ENCODE results near the gene VPS26B.
"Not testable (repeated sequence)": the region's sequence is repeated elsewhere in the genome, so short reads cannot be mapped to it uniquely, and the experiment has no call there.

Gene VPS26B

GRCh38 chr11:134223836-134224709 lies at the start of gene VPS26B, which contains the start of gene NCAPD3:
Gene VPS26B, plus strand, starts transcription at chr11:134224671. Its CDS starts 452 bp downstream, at chr11:134225123.
Gene NCAPD3, minus strand, starts transcription at chr11:134223967. Its CDS starts 41 bp downstream, at chr11:134223926.
- peak within 1 kb of the TSS; percentile 83 for H3K4me3 ChIP-seq (ENCODE audit: low read depth, low read length)
- no peaks in the 10 kb centered on the region for H3K27me3 ChIP-seq (ENCODE audit: control insufficient read depth, insufficient read depth, low read length)
- peak within 1 kb of the TSS; percentile 62 for H3K27ac ChIP-seq (ENCODE audit: low read depth, low read length)
- peak within 1 kb of the TSS; percentile 9 for H3K9ac ChIP-seq (ENCODE audit: low read depth, low read length)
- peaks cover 17% of the 10 kb centered on the region for H3K36me3 ChIP-seq (ENCODE audit: control insufficient read depth, insufficient read depth, low read length)
- no peaks in the 10 kb centered on the region for H3K9me3 ChIP-seq (ENCODE audit: control insufficient read depth, insufficient read depth, low read length)
- peaks cover 11% of the 10 kb centered on the region for H3K4me1 ChIP-seq (ENCODE audit: control insufficient read depth, insufficient read depth, low read length)

DNA sequence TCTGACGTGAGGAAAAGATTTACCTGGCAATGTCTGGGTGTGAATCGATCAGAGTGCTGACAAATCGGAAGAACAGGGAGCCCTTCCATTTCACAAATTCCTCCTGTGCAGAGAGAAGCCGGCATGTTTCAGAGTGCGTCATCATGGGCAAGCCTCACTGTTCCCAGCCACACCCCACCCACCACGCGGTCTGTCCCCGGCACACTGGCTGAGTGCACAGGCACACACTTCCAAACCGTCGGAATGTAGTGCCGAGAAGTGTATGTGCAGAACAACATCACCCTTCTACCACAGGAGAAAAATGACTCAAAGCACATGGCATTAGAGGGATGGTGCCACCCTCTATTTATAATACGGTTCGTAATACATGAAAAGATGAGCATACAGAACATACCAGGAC lies 48.2 kb upstream of the VPS26B start:
- Histone ChIP-seq H3K9me3 (ENCODE audit: control insufficient read depth, insufficient read depth, low read length) (peaks cover 36% of the 10 kb centered on the region), H3K27me3 (ENCODE audit: control insufficient read depth, insufficient read depth, low read length) (no peaks in the 10 kb centered on the region), H3K9ac (ENCODE audit: low read depth, low read length) (no peak overlapping the region), H3K36me3 (ENCODE audit: control insufficient read depth, insufficient read depth, low read length) (peaks cover 97% of the 10 kb centered on the region), H3K4me3 (ENCODE audit: low read depth, low read length) (no peak overlapping the region), H3K4me1 (ENCODE audit: control insufficient read depth, insufficient read depth, low read length) (no peaks in the 10 kb centered on the region), H3K27ac (ENCODE audit: low read depth, low read length) (no peak overlapping the region)

DNA sequence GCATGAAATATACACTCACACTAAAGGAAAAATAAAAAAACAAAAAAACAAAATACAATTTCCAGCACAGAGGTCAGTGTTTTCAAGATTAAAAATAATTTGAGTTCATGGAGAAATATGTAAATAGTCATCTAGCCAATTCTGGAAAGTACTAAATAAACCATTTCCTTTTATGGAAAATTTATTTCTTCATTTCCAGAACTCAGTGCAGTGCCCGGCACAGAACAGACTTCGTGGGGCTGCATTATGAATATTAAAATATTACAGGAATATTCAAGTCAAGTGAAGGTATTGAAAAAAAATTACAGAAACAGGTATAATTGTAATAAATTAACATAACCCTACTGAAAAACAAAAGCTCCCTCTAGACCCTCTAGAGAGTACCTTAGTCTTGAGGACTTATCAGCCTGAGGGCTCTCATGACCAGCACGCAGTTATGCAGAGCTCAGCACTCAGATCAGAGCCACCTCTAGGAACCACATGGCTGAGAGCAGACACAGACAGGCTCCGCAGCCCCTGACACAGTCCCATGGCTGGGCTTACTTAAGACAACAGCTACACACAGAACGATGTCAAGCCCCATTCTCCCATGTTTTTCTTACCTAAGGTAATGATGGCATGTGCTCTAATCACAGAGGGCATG lies 46.3 kb upstream of the VPS26B start:
- no peaks in the 10 kb centered on the region for H3K27me3 ChIP-seq (ENCODE audit: control insufficient read depth, insufficient read depth, low read length)
- peaks cover 97% of the 10 kb centered on the region for H3K36me3 ChIP-seq (ENCODE audit: control insufficient read depth, insufficient read depth, low read length)
- peaks cover 18% of the 10 kb centered on the region for H3K9me3 ChIP-seq (ENCODE audit: control insufficient read depth, insufficient read depth, low read length)
- H3K27ac ChIP-seq (ENCODE audit: low read depth, low read length) = no peak overlapping the region
- no peak overlapping the region for H3K4me3 ChIP-seq (ENCODE audit: low read depth, low read length)
- no peak overlapping the region for H3K9ac ChIP-seq (ENCODE audit: low read depth, low read length)
- H3K4me1 ChIP-seq (ENCODE audit: control insufficient read depth, insufficient read depth, low read length) = no peaks in the 10 kb centered on the region

GRCh38 chr11:134181707-134182106 lies 42.8 kb upstream of the VPS26B start:
- H3K27ac ChIP-seq (ENCODE audit: low read depth, low read length) = no peak overlapping the region
- H3K9me3 ChIP-seq (ENCODE audit: control insufficient read depth, insufficient read depth, low read length) = no peaks in the 10 kb centered on the region
- H3K4me3 ChIP-seq (ENCODE audit: low read depth, low read length) = no peak overlapping the region
- no peaks in the 10 kb centered on the region for H3K27me3 ChIP-seq (ENCODE audit: control insufficient read depth, insufficient read depth, low read length)
- H3K4me1 ChIP-seq (ENCODE audit: control insufficient read depth, insufficient read depth, low read length) = no peaks in the 10 kb centered on the region
- H3K9ac ChIP-seq (ENCODE audit: low read depth, low read length) = no peak overlapping the region
- peaks cover 95% of the 10 kb centered on the region for H3K36me3 ChIP-seq (ENCODE audit: control insufficient read depth, insufficient read depth, low read length)

DNA sequence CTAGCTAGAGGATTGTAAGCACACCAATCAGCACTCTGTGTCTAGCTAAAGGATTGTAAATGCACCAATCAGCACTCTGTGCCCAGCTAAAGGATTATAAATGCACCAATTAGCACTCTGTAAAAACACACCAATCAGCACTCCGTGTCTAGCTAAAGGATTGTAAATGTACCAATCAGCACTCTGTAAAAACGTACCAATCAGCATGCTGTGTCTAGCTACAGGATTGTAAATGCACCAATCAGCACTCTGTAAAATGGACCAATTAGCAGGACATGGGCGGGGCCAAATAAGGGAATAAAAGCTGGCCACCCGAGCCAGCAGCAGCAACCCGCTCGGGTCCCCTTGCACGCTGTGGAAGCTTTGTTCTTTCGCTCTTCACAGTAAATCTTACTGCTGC lies 36.4 kb upstream of the VPS26B start:
- peaks cover 96% of the 10 kb centered on the region for H3K36me3 ChIP-seq (ENCODE audit: control insufficient read depth, insufficient read depth, low read length)
- not testable (repeated sequence) for H3K9ac ChIP-seq (ENCODE audit: low read depth, low read length); H3K27me3 ChIP-seq (ENCODE audit: control insufficient read depth, insufficient read depth, low read length); H3K4me1 ChIP-seq (ENCODE audit: control insufficient read depth, insufficient read depth, low read length); H3K27ac ChIP-seq (ENCODE audit: low read depth, low read length); H3K4me3 ChIP-seq (ENCODE audit: low read depth, low read length)
- peaks cover 12% of the 10 kb centered on the region for H3K9me3 ChIP-seq (ENCODE audit: control insufficient read depth, insufficient read depth, low read length)

DNA sequence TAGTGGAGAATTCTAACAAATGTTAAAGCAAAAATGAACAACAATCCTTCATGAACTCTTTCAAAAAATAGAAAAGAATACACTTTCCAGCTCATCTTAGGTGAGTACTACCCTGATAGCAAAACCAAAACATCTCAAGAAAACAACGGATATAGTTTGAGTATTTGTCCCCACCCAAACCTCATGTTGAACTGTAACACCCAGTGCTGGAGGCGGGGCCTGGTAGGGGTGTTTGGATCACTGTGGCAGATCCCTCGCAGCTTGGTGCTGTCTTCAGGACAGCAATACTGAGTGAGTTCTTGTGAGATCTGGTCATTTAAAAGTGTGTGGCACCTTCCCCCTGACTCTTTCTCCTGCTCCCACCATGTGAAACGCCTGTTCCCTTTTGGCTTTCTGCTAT lies 27.7 kb upstream of the VPS26B start:
- Histone ChIP-seq H3K4me3 (ENCODE audit: low read depth, low read length) (no peak overlapping the region), H3K4me1 (ENCODE audit: control insufficient read depth, insufficient read depth, low read length) (no peaks in the 10 kb centered on the region), H3K36me3 (ENCODE audit: control insufficient read depth, insufficient read depth, low read length) (peaks cover 87% of the 10 kb centered on the region), H3K27ac (ENCODE audit: low read depth, low read length) (no peak overlapping the region), H3K9ac (ENCODE audit: low read depth, low read length) (no peak overlapping the region), H3K9me3 (ENCODE audit: control insufficient read depth, insufficient read depth, low read length) (no peaks in the 10 kb centered on the region; the same call in 1 of the 2 replicates), H3K27me3 (ENCODE audit: control insufficient read depth, insufficient read depth, low read length) (no peaks in the 10 kb centered on the region)

- H3K36me3 ChIP-seq (ENCODE audit: control insufficient read depth, insufficient read depth, low read length) = peaks cover 87% of the 10 kb centered on the region
- H3K9ac ChIP-seq (ENCODE audit: low read depth, low read length) = no peak overlapping the region
- no peak overlapping the region for H3K27ac ChIP-seq (ENCODE audit: low read depth, low read length)
- no peak overlapping the region for H3K4me3 ChIP-seq (ENCODE audit: low read depth, low read length)
- no peaks in the 10 kb centered on the region for H3K9me3 ChIP-seq (ENCODE audit: control insufficient read depth, insufficient read depth, low read length)
- no peaks in the 10 kb centered on the region for H3K27me3 ChIP-seq (ENCODE audit: control insufficient read depth, insufficient read depth, low read length)
- no peaks in the 10 kb centered on the region for H3K4me1 ChIP-seq (ENCODE audit: control insufficient read depth, insufficient read depth, low read length)
These were observed 24.9 kb upstream of the VPS26B start for GRCh38 chr11:134199531-134199930.

GRCh38 chr11:134200688-134201087 lies 23.8 kb upstream of the VPS26B start:
- Histone ChIP-seq H3K27me3 (ENCODE audit: control insufficient read depth, insufficient read depth, low read length) (no peaks in the 10 kb centered on the region), H3K4me3 (ENCODE audit: low read depth, low read length) (no peak overlapping the region), H3K9me3 (ENCODE audit: control insufficient read depth, insufficient read depth, low read length) (no peaks in the 10 kb centered on the region), H3K4me1 (ENCODE audit: control insufficient read depth, insufficient read depth, low read length) (no peaks in the 10 kb centered on the region), H3K27ac (ENCODE audit: low read depth, low read length) (no peak overlapping the region), H3K36me3 (ENCODE audit: control insufficient read depth, insufficient read depth, low read length) (peaks cover 89% of the 10 kb centered on the region), H3K9ac (ENCODE audit: low read depth, low read length) (no peak overlapping the region)

DNA sequence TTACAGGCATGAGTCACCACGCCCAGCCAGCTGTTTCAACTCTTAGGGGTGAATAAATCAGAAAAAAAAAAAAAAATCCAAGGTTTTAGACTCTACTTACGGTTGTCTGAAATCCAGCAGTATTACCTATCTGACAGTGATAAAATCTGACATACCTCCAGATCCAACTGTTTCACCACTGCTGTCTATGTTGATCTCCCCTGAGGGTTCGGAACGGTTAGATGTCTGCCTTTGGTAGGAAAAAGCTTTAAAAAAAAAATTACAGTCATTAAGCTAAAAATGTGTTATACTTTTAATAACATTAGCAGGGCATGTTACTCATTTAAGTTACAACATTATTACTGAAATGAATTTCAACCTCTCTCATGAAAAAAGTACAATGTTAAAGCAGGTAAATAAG lies 21.8 kb upstream of the VPS26B start:
- Histone ChIP-seq H3K27me3 (ENCODE audit: control insufficient read depth, insufficient read depth, low read length) (no peaks in the 10 kb centered on the region), H3K9ac (ENCODE audit: low read depth, low read length) (no peak overlapping the region), H3K27ac (ENCODE audit: low read depth, low read length) (no peak overlapping the region), H3K9me3 (ENCODE audit: control insufficient read depth, insufficient read depth, low read length) (no peaks in the 10 kb centered on the region), H3K4me1 (ENCODE audit: control insufficient read depth, insufficient read depth, low read length) (no peaks in the 10 kb centered on the region), H3K36me3 (ENCODE audit: control insufficient read depth, insufficient read depth, low read length) (peaks cover 95% of the 10 kb centered on the region), H3K4me3 (ENCODE audit: low read depth, low read length) (no peak overlapping the region)

- H3K36me3 ChIP-seq (ENCODE audit: control insufficient read depth, insufficient read depth, low read length) = peaks cover 95% of the 10 kb centered on the region
- no peaks in the 10 kb centered on the region for H3K4me1 ChIP-seq (ENCODE audit: control insufficient read depth, insufficient read depth, low read length)
These were observed 18.7 kb upstream of the VPS26B start for GRCh38 chr11:134205729-134206128.

GRCh38 chr11:134206185-134206584 lies 18.3 kb upstream of the VPS26B start:
- no peak overlapping the region for H3K9ac ChIP-seq (ENCODE audit: low read depth, low read length)
- H3K27ac ChIP-seq (ENCODE audit: low read depth, low read length) = no peak overlapping the region
- H3K4me1 ChIP-seq (ENCODE audit: control insufficient read depth, insufficient read depth, low read length) = no peaks in the 10 kb centered on the region
- H3K4me3 ChIP-seq (ENCODE audit: low read depth, low read length) = no peak overlapping the region
- no peaks in the 10 kb centered on the region for H3K27me3 ChIP-seq (ENCODE audit: control insufficient read depth, insufficient read depth, low read length)
- H3K9me3 ChIP-seq (ENCODE audit: control insufficient read depth, insufficient read depth, low read length) = no peaks in the 10 kb centered on the region
- H3K36me3 ChIP-seq (ENCODE audit: control insufficient read depth, insufficient read depth, low read length) = peaks cover 94% of the 10 kb centered on the region

More at GRCh38 chr11:134205729-134206128, 18.7 kb upstream of the VPS26B start:
- Histone ChIP-seq H3K9ac (ENCODE audit: low read depth, low read length) (no peak overlapping the region), H3K4me3 (ENCODE audit: low read depth, low read length) (no peak overlapping the region), H3K27me3 (ENCODE audit: control insufficient read depth, insufficient read depth, low read length) (no peaks in the 10 kb centered on the region), H3K9me3 (ENCODE audit: control insufficient read depth, insufficient read depth, low read length) (no peaks in the 10 kb centered on the region), H3K27ac (ENCODE audit: low read depth, low read length) (no peak overlapping the region)

Data from HUES48 (cell line).